HG03457 (cell line): ENCODE measurements around the gene RNF32.
"Not testable (repeated sequence)": the region's sequence is repeated elsewhere in the genome, so short reads cannot be mapped to it uniquely, and the experiment has no call there.

Source experiments
- ATAC-seq: cut with Tn5 transposase; IDR thresholded peaks from one replicate; pipeline ENCODE4 v1.9.1; 2021; ENCODE audit warnings: moderate number of reproducible peaks; ENCODE audit not compliant: unreplicated experiment

RNF32 gene

DNA sequence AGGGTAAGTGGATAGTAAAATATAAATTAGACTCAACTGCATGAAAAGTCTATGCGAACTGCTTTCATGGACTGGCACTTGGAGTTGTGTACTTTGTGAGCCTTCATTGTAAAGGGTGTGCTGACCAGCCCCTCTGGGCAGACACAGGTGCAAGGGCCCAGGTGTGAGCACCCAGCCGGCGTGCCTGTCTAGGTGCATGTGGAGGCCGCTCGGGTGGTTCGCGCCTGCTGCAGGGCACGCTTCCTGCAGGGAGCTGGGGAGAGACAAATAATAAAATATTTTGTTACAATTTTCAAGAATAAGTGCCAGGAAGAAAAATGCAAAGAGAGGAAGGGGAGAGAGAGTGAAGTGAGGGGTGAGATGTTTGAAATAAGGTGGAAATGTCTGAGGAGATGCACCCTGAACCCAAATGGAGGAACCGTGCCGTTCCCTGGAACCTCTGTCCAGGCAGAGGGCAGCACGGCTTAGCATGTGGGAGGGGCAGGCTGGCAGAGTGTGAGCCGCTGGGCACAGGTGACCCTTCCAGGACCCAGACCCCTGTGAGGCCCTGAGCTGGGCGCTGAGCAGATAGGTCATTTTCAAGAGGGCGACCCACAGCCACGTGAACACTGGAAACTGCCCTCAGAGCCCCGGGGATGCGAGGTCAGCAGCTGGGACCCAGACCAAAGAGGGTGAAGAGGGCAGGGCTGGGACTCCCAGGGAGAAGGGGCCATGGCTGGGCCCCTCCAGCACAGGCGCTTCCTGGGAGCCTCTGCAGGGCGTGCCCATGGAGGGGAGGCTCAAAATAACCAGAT lies 28.7 kb downstream of the RNF32 start:
- no peak for ATAC-seq

DNA sequence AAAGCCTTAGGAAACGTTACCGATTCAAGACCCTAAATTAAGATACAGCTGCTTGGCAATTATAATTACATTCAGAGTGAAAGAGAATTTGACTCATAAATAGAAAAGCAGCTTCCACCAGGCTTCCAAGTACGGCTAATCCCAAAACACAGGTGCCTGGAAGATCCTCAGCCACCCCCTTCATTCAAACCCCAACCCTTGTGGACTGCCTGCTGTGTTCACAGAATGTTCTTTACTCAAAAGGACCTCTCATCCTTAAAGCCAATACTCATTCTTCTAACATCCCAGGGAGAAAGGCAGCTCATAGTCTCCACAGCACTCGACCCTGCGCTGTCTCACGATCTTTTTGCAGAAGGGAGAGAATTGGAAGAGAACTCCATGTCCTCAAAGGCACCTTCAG lies 32.9 kb downstream of the RNF32 start:
- ATAC-seq, result no peak

DNA sequence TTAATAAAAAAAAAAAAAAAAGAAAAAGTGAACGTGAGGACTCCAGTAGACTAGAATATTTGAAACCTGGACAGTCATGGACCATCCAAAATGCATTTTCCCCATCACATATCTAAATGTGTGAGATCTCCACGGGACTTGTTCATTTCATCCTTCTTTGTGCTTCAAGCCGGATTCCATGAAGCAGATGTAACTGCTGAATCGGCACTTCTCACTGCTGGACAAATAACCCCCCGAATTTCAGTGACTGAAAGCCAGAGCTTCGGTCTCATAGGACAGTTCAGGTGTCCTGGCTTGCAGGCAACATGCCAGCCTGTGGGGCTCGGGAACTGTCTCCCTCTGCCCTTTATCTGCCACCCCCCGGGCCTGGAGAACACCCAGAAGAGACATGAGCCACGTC lies 33.3 kb downstream of the RNF32 start:
- ATAC-seq, result no peak

DNA sequence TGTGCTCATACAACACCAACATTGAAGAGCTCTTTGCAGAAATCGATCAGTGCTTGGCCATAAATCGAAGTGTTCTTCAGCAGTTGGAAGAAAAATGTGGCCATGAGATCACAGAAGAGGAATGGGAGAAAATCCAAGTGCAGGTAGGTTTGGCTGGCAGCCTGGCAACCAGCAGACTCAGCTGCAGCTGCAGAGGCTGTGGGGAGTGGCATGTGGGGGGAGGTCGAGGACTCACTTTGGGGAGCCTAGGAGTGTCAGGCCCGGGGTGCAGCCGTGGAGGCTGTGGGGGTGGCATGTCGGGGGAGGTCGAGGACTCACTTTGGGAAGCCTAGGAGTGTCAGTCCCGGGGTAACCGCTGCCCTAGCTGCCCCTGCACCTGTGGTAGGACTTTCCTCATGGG lies 35.1 kb downstream of the RNF32 start:
- ATAC-seq, result no peak

DNA sequence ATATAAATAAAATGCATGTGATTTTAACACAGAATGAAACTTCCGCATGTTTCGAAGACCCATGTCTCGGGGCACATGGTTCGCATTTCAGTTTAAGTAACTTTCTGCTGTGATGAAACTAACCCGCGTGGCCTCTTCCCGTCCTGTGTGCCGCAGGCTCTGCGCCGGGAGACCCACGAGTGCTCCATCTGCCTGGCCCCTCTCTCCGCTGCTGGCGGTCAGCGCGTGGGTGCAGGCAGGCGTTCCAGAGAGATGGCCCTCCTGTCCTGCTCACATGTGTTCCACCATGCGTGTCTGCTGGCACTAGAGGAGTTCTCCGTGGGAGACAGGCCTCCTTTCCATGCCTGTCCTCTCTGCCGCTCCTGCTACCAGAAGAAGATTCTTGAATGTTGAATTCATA lies 35.7 kb downstream of the RNF32 start:
- ATAC-seq, result no peak

DNA sequence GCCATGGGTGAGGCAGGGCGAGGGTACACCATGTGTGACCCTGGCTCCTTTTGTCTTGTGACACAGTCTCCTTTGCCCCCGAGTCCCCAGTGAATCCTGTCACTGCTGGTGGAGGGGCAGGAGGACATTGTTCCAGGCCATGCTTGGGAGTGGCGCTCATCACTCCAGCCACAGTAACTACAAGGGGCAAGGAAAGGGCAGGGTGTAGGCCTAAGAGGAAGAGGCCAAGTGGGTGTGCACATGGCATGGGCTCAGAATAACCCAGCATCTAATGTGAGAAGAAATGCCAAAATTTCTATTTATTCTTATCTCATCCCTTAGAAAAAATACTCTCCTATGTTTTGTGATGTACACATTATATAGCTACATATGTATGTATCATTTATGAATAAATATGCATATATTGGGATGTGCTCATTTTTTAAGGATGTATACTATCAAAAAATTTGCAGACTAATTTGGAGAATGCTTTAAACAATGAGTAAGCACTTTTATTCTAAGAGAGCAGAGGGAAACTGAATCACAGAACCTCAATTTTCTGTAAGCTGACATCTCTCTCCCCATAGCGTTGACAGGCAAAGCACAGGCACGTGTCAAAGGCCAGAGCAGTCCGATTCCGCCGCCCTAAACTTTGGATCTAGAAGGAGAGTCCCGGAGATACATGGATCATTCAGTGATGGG lies 36.9 kb downstream of the RNF32 start:
- no peak for ATAC-seq

DNA sequence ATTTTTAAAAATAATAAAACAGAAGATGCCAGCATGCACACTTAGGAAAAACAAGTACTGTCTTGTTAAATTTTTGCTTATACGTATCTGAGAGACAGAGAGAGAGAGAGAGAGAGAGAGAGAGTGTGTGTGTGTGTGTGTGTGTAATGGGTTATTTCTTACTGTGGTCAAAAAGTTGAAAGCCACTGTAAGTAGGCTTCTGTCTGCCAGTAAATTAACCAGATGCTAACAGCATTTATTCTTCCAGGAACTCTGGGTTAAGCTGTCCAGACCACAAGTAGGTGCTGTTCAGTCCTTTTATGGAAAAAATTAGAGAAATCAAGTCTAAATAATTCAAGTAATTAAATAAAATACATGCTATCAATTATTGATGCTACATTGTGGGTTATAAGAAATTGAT lies 39.7 kb downstream of the RNF32 start:
- no peak for ATAC-seq

DNA sequence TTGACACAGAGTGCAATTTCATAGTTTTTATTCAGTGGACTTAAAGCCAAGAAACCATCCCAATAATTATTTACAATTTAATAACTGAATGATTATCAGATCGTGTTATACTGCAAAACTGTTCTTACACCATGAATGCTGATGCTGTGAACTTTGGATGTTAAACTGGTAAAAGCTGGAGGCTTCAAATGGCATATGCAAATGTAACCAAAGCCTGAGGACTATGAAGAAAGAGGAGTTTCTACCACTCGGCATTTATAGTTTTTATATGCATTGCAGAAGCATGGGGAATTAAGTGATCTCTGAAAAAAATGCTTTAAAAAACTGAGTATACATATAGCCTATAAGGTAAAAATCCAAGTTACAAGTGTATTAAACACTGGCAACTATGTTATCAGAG lies 42.4 kb downstream of the RNF32 start:
- ATAC-seq, result no peak

DNA sequence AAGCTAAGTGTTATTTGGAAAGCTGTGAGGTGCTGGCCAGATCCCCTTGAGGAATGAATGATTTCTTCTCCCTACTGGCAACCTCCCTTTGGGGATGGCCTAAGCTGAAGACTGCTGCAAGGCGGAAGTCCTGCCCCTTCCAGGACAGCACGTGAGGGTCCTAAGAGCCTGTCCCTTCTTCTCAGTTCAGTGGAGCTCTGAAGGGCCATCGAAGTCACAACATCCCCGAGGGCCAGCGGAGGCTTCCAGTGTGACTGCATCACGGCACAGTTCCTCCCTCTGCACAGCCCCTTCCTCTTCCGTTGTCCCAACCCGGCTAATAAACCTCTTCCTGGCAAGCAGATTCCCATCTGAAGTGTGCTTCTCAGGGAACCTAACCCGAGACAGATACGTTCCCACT lies 43.7 kb downstream of the RNF32 start:
- ATAC-seq, result no peak

DNA sequence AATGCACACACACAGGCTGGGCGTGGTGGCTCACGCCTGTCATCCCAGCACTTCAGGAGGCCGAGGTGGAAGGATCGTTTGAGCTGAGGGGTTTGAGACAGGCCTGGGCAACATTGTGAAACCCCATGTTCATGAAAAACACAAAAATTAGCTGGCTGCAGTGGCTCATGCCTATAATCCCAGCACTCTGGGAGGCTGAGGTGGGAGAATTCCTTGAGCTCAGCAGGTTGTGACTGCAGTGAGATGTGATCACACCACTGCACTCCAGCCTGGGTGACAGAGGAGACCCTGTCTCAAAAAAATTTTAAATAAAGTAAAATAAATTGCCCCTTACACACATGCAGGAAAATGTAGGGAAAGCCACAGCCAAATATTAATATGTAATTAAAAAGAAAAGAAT lies 44.1 kb downstream of the RNF32 start:
- no peak for ATAC-seq

DNA sequence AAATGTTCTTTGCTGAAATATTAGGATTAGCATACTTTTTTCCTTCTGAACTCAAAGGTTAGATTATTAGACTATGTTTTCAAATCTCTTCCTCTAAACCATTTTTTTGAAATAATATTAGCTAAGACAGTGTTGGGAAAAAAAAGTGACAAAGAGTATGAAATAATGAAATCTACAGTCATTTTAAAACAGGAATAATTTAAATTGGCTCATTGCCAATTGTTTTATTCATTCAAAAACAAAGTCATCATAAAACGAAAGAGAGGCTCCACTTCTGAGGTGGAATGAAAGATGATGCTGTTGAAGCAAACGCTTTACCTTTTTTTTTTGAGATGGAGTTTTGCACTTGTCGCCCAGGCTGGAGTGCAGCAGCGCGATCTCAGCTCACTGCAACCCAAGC lies 51.2 kb downstream of the RNF32 start:
- no peak for ATAC-seq

DNA sequence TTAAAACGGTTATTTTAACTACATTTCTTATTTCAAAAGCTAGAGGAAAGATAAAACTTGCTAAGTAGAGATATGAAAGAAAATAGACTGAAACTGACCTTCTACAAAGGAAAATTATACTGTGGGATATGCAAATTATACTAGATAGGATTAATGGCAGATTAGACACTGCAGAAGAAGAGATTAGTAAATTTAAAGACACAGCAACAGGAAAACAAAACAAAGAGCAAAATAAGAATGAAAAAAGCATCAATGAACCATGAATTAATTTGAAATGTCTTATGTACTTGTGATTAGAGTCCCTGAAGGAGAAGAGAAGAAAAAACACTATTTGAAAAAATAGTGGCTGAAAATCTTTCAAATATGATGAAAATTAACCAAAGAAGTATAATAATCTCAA lies 52.3 kb downstream of the RNF32 start:
- no peak for ATAC-seq

DNA sequence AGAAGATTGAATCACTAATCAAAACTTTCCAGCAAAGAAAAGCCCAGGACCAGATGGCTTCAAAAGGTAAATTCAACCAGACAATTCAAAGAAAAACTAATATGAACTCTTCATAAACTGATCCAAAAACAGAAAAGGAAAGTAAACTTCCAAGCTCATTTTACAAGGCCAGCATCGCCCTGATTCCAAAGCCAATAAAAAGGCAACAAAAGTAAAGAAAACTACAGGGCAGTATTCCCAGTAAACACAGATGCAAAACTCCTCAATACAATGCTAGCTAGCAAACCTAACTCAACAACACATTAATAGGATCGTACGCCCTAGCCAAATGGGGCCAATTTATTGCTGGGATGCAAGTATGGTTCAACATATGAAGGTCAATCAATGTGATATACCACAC lies 53.1 kb downstream of the RNF32 start:
- ATAC-seq, result no peak

DNA sequence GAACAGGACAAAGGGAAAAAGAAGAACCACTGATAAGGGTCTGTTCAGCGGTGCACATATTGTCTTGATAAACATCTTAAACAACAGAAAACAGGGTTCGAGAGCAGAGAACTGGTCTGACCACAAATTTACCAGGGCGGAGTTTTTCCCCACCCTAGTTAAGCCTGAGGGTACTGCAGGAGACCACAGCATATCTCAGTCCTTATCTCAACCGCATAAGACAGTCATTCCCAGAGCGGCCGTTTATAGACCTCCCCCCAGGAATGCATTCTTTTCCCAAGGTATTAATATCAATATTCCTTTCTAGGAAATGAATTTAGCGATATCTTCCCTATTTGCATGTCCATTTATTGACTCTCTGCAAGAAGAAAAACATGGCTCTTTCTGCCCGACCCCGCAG lies 56.7 kb downstream of the RNF32 start:
- ATAC-seq, result not testable (repeated sequence)

DNA sequence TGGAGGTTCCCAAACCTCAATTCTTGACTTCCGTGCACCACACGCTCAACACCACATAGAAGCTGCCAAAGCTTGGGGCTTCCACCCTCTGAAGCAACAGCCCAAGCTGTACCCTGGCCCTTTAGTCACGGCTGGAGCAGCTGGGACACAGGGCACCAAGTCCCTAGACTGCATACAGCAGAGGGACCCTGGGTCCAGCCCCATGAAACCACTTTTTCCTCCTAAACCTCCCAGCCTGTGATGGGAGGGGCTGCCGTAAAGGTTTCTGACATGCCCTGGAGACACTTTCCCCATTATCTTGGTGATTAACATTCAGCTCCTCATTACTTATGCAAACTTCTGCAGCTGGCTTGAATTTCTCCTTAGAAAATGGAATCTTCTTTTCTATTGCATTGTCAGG lies 57.9 kb downstream of the RNF32 start:
- not testable (repeated sequence) for ATAC-seq

DNA sequence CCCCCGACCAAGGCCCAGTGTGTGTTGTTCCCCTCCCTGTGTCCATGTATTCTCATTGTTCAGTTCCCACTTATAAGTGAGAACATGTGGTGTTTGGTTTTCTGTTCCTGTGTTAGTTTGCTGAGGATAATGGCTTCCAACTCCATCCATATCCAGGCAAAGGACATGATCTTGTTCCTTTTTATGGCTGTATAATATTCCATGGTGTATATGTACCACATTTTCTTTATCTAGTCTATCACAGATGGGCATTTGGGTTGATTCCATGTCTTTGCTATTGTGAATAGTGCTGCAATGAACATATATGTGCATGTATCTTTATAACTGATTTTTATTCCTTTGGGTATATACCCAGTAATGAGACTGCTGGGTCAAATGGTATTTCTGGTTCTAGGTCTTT lies 61.2 kb downstream of the RNF32 start:
- not testable (repeated sequence) for ATAC-seq

DNA sequence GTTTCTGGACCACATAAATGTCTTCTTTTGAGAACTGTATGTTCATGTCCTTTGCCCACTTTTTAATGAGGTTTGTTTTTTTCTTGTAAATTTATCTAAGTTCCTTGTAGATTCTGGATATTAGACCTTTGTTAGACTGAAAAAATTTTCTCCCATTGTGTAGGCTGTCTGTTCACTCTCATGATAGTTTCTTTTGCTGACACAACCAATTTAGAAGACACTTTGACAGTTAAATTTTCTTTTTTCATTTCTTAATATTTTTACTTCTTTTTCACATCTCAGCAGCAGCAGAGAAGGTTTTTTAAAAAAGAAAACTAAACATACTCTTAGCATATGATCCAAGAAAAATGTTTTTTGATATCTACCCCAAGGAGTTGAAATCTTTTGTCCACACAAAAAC lies 61.8 kb downstream of the RNF32 start:
- ATAC-seq, result no peak

DNA sequence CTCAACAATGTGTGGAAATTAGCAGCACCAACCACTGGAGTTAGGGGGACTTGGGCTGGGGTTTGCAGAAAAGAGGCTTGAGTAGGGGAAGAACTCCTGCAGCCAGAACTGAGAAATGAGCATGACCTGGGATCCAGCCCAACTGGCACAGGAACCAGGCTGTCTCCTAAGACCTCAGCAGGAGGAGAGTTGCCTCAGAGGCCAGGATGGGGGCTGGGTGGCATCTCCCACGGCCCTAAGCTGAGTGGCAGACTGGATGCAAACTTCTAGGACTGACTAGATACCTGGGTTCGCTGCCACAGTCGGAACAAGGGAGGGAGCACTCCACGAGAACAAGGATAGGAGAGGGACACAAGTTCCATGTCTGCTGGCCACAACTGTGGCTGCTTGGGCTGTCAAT lies 62.6 kb downstream of the RNF32 start:
- no peak for ATAC-seq

DNA sequence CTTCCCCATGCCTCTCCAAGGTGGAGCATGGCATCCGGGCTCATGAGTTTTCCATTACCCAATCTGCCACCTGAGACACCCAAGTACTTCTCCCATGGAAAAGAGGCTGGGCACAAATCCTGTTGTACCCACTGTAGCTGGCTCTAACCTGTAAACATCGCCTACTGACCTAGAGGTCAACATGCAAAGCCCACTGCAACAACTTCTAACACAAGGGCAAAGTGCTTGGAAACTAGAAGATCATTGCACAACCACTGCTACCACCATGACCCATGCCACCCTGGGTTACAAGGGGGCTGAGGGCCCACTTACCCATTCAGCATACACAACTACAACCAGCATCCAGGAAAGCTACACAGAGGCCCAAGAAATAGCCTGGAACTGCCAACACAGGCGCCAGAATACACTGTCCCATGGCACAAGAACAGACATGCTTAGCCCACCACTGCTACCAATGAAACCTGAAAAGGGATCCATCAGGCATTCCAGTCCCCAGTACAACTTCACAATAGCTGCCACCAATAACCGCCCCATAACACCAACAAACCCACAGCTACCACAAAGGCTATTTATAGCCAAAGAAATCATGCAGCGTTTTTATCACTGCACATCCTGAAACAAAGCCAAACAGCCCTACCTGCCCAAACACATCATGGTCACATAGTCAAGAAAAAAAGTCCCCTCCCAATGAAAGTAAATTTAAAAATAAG lies 63.4 kb downstream of the RNF32 start:
- ATAC-seq, result no peak

DNA sequence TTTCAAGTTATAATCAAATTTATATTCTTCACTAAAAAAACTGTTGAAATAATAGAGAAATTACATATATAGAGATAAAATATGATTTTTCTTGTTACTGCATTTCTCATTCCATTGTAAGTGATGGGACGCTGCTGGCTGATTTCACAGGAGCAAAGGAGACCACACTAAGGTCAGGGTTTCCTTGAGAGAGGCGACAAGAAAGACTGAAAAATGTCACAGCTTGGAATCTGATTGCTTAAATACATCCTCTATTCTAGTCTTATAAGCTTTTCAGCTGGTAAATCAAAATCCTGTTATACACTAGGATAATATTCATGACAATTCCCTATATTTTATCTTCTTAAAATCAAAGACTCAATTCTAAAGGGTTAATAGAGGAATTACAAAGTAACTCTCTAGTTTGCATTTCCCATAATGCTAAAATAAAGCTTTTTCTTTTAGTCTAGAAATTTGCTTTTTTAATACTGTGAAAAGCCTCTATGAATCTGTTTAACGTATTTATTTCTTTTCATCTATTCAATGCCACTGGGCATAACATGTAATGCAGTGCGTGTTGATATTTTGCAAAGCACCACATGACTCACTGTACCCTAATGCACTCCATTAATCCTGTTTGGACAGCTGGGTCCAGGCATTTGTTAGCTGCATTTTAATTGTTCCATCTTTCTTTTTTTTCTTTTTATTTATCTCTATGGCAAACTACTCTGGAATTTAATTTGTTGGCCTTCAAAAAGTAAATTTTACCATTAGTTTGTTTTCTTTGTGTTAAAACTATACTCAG lies 81.7 kb downstream of the RNF32 start:
- no peak for ATAC-seq

DNA sequence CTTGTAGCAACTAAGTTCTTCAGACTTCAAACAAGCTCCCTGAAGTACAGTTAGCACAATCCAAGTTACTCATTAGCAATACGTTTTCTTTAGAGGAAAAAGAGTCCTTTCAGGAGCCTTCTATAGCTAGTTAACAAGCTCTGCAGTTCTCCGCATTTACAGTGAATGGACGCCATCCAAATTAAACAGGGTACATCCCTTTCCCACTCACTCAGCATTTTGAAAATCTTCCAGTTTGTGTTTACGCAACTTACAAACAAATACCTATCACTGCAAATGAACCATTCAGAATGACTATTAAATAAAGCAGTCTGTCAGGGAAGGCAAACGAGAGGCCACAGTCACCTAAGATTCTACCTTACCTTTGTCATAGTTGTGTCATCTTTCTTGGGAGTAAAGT lies 84.5 kb downstream of the RNF32 start:
- no peak for ATAC-seq
